Suppressor macrophage treated with lipopolysaccharide for 1 hour (primary cell): Measurements from ENCODE around the gene NOP16.

ENCODE experiments used
- DNase-seq, 3 donors: peaks; one replicate each; pipeline ENCODE4 v3.0.0-alpha.2; 2020 to 2022

Gene NOP16

DNA sequence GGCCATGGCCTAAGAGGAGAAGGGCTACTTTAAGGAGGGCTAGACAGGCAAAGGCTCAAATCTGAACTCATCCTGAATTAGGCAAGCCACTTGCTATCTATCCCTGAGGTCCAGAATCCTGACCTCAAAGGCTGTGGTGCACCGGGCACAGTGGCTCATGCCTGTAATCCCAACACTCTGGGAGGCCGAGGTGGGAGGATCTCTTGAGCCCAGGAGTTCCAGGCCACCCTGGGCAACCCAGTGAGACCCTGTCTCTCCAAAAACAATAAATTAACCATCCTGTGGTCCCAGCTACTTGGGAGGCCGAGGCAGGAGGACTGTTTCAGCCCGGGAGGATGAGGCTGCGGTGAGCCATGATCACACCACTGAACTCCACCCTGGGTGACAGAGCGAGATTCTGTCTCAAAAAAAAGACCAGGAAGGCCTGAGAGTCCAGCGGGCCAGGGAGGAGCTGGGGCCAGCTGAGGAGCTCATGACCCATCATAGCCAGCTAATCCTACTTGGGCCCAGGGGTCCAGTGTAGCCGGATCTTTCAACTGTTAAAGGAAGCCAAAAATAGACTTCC lies 4.0 kb downstream of the NOP16 start:
- no peak for DNase-seq

DNA sequence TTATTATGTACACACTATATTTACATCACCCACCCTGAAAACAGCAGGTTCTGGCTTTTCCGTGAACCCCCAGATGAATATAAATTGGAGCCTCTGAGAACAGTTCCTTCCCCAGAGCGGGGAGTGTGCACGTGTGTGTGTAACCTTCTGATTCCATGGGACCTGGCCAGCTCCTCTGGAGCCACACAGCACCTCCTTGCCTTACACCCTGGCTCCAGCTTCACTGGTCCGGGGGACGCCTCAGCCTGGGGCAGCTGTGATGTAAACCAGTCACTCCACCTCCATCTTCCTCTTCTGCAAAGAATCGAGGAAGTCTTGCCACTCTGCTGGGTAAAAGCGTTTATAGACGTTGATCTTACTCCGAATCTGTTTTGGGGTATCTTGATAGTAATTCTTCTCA lies 4.4 kb downstream of the NOP16 start:
- DNase-seq = no peak

GRCh38 chr5:176383248-176383905 lies 5.0 kb downstream of the NOP16 start:
- no peak for DNase-seq

GRCh38 chr5:176382721-176383120 lies 5.7 kb downstream of the NOP16 start:
- no peak for DNase-seq

DNA sequence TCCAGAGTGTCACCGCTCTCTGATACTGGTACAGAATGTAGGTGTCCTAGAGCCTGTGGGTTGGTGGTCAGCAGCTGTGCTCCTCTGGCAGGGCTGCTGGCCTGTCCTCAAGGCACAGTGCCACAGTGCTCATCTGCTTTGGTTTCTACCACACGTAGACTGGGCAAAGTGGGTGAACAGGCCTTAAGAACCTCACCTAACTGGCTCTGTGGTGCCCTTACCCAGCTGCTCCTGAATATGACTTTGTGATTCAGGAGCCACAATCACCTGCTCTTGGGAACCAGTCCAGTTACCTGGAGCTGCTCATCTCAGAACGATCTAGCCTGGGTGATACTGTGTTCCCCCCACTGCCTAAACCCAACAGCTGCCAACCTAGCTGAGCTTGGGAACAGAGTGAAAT lies 6.4 kb downstream of the NOP16 start:
- DNase-seq = no peak

- DNase-seq = no peak
These were observed 7.0 kb downstream of the NOP16 start for GRCh38 chr5:176381423-176381822.

DNA sequence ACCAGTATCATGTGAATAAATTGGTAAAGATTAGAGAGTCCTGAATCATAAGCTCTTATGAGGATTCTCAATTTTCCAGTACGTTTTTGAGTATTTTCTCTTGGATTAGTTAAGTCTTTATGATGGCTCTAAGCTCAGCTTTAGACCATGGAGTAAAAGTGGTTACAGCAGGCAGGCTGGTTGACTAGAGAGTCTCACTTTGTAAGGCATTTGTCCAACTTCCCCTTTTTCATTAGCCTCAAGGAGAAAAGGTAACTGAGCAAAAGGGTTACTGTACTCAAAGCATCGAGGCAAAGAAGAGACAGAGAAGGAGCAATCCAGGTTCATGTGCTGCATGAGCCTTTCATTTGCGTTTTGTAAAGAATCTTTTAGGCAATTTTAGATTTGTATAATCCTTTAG lies 8.5 kb downstream of the NOP16 start:
- no peak for DNase-seq

DNA sequence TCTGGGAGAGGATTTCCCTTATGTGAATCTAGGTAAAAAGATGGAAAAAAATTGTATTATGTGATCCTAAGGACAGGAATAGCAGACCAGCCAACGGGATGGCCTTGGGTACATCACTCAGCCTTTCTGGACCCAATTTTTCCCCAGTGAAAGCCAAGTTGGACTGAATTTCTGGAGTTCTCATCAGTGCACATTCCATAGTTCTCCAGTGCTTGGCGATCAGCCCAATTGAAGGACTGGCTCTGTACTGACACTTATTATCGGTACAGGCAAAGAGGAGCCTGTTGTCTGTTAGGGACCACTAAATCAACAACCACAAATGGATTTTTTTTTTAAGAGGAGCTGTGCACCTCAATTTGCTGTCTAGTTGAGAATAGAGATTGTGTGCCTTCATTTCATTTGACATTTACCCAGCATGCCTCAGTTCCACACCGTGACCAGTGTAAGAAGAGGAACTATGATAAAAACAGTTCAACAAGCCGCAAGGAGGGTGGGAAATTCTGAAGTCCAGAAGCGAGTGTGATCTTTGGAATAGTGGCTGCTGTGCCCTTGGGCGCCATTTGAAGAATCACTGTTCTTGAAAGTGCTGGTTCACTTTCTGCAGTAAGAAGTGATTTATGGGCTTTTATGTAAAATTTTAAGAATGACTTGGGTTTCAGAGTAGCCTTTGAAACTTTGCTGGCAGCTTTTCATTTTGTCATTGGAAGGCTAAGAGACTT lies 15.1 kb downstream of the NOP16 start:
- peak in 2 of 3 donors; percentile 10 to 20 for DNase-seq

GRCh38 chr5:176371621-176372539 lies 16.5 kb downstream of the NOP16 start:
- peak; percentile 65 to 77 (median 74) for DNase-seq

- no peak for DNase-seq
These were observed 18.3 kb downstream of the NOP16 start for GRCh38 chr5:176369934-176370711.

DNA sequence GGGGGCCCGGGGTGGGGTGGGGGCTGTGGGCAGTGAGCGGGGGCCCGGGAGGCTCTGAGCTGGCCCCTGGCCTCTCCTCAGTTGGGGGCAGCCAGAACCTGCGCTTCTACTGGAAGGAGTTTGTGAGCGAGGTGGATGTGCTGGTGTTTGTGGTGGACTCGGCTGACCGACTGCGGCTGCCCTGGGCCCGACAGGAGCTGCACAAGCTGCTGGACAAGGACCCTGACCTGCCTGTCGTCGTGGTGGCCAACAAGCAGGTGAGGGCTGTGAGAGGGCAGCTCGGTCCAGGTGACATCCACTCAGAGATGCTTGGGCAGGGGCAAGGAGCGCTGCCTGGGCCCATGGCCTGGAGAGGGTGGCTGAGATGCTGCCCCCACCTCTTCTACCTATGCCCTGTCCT lies 19.7 kb downstream of the NOP16 start:
- DNase-seq = no peak

- no peak for DNase-seq
These were observed 22.0 kb downstream of the NOP16 start for GRCh38 chr5:176366232-176366894.

GRCh38 chr5:176365351-176366231 lies 22.8 kb downstream of the NOP16 start, which contains the start of gene ARL10:
Gene ARL10 (plus strand): TSS chr5:176365487. CDS start chr5:176365564, 77 bp downstream.
- DNase-seq = peak in 2 of 3 donors; percentile 37 to 62

DNA sequence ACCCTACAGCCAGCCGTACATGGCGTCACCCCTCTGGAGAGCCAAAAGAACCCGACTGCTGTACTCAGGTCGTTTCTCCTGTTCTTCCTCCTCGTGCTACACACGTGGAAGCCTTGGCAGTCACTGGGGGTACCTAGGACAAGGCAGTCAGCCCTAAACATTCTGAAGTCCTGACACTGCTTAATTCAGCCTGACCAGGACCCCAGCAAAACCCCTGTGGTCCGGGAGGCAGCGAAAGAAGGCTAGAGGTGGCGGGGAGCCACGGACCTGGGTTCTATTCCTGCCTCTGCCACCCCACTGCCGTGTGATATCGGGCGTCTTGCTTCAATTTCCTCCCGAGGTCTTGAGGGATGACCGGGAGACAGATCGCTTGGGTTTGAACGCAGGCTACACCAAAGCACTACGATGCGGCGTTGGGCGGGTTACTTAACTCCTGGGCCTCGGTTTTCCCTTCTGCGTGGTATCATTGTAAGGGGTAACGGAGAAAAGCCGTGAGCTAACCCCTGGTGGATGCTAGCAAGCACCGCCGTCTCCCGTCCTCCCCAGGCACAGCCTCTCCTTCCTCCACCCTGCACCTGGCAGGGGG lies 23.5 kb downstream of the NOP16 start:
- no peak for DNase-seq

GRCh38 chr5:176362233-176362490 lies 26.2 kb downstream of the NOP16 start:
- no peak for DNase-seq

DNA sequence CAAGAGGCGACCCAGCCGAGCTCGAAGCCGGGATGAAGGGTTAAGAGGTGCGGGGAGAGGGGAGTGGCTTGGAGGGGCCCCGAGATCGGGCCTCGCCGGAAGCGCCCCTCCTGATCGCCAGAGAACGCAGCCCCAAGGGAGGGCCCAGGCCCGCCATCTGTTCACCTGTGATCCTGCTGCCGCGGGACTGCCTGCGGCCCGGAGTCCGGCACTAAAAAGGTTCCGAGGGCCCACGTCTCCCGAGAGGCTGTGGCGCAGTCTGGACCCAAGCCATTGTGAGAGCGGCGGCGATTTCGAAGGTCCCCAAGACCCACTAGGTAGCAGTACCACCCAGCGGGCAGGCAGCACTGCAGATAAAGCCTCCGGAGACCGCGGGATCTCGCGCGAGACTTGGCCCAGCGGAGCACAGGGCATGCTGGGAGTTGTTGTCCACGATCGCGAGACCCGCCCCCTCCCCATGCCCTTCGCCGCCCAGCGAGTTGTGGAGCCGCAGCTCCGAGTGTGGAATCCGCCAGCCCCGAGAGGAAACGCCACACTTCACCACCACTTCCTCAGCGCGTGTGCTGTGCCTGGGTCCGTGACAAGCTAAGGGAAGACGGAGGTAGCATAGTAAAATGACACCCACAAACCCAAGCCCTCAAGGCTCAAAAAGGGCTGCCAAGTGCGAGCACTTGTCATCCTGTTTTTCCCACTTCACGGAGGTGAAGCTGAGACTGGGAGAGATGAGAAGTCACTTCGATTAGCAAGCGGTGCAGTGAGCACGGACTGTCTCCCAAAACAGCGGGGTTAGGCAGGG lies 26.8 kb downstream of the NOP16 start, which contains the start of gene KIAA1191:
Gene KIAA1191 (minus strand): TSS at position 328 of the 796 bp plus-strand sequence. CDS start 2,256 bp downstream, outside the sequence.
- peak; percentile 94 to 97 (median 97) for DNase-seq

DNA sequence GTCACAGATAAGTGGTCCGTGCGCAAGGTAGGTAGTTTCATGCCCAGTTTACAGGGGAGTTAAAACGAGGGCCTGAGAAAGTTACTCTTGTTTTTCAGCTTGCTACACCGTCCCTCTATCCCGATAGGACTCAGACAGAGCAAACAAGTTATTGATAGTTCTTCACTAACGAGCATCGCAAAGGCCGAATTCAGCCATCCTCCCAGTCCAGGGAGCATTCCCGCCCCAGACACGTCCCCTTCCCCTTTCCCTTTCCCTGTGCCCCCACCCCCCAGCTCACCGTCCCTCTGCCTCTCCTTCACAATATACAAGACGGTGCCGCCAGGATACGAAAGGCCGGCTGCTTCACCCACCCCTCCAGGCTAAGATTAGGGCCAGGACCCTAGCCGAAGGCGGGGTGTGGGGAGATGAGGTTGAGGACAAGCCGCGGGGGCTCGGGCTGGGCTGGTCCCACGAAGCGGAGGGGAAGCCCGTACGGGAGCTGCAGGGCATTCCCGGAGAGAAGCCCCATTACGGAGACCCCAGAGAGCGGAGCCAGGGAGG lies 27.4 kb downstream of the NOP16 start:
- DNase-seq = peak in 2 of 3 donors; percentile 14 to 34

DNA sequence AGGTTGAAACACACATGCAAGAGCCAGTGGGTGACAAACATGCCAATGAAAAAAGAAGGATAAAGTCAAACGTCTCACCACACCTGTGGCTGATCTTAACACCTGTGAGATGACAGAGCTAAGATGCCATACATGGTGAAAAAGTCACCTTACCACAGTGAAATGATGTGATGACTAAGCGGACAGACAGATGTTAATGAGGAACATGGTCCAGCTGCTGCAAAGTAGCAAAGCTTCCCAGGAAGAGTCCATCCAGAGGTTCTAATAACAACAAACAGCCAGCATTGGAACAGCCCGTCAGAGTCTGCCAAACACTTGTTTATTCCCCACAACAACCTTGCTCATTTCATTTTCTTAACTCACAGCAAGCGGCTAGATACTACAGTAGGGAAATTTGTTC lies 28.7 kb downstream of the NOP16 start:
- DNase-seq = no peak

DNA sequence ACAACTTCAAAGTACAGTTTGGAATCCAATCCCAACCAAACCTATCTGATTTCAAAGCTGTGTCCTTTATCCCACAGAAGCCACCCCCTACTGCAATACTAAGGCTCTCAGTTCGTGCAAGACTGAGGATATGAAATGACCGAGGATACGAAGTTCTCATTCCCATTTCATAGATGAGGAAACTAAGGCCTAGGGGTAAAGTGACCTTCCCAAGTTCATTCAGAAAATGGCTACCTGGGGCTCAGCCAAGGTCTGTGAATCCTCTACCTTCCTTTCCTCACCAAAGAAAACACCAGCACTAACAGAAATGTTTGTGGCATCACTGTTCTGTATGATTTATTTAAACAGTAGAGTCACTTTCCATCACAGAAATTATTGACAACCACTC lies 32.2 kb downstream of the NOP16 start:
- no peak for DNase-seq
